Measurements from ENCODE around the gene DNAJB2.

DNAJB2 gene

DNA sequence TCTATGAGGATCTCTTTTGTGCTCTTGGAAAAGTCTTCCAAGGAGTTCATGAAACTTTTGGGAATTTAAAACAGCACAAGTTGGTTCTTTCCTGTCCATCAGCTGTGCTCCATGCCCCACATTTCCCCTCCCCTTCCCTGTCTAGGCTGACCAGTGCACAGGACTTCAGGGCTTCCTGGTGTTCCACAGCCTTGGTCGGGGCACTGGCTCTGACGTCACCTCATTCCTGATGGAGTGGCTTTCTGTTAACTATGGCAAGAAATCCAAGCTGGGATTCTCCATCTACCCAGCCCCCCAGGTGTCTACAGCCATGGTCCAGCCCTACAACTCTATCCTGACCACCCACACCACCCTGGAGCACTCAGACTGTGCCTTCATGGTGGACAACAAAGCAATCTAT, 8.1 kb upstream of the DNAJB2 start:
- DNase-seq (ENCODE audit: low read depth, low spot score) = no peak
- H3K4me3 ChIP-seq (ENCODE audit: low read depth, low read length) = no peak overlapping the region
- in situ Hi-C loops (cut with HindIII; ENCODE audit: low sequenced_read_pairs) = no loop called here
- TF ChIP-seq, protein P1, sequence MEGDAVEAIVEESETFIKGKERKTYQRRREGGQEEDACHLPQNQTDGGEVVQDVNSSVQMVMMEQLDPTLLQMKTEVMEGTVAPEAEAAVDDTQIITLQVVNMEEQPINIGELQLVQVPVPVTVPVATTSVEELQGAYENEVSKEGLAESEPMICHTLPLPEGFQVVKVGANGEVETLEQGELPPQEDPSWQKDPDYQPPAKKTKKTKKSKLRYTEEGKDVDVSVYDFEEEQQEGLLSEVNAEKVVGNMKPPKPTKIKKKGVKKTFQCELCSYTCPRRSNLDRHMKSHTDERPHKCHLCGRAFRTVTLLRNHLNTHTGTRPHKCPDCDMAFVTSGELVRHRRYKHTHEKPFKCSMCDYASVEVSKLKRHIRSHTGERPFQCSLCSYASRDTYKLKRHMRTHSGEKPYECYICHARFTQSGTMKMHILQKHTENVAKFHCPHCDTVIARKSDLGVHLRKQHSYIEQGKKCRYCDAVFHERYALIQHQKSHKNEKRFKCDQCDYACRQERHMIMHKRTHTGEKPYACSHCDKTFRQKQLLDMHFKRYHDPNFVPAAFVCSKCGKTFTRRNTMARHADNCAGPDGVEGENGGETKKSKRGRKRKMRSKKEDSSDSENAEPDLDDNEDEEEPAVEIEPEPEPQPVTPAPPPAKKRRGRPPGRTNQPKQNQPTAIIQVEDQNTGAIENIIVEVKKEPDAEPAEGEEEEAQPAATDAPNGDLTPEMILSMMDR (IDR thresholded peaks at IDR 0.05; ENCODE audit: low read depth, low read length) = no peak

DNA sequence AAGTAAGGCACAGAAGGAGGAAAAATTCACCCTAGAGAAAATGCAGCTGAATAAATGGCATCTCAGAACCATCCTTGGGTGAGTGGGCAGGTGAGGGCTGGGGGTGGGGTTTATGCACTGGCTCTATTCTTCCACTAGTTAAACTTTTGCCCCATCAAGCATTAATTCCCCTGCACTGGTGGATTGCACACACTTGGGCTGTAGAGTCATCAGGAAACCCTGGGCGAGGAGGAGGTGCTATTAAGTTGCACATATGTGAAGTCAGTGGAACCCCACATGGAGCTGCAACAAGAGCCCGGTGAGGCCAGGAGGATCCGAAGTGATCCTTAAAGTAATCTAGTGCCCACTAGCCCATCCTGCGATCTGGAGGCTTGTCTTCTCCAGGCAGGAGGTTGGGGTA, 6.8 kb upstream of the DNAJB2 start:
- DNase-seq (ENCODE audit: low read depth, low spot score) = no peak
- TF ChIP-seq, protein P1 (IDR thresholded peaks at IDR 0.05; ENCODE audit: low read depth, low read length) = no peak
- in situ Hi-C loops (cut with HindIII; ENCODE audit: low sequenced_read_pairs) = no loop called here

DNA sequence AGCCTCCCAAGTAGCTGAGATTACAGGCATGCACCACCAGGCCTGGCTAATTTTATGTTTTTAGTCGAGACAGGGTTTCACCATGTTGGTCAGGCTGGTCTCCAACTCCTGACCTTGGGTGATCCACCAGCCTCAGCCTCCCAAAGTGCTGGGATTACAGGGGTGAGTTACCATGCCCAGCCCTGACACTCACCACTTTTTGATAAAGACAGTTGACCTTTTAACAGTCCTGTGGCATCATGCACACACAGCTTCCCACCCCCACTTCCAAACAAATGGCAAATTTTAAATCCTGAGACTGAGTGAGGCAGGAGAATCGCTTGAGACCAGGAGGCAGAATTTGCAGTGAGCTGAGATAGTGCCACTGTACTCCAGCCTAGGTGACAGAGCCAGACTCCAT, 6.2 kb upstream of the DNAJB2 start:
- in situ Hi-C loops (cut with HindIII; ENCODE audit: low sequenced_read_pairs) = no loop called here
- DNase-seq (ENCODE audit: low read depth, low spot score) = no peak
- TF ChIP-seq, protein P1 (IDR thresholded peaks at IDR 0.05; ENCODE audit: low read depth, low read length) = no peak
- no peak overlapping the region for H3K4me3 ChIP-seq (ENCODE audit: low read depth, low read length)

More for the DNA sequence above, 6.8 kb upstream of the DNAJB2 start:
- H3K4me3 ChIP-seq (ENCODE audit: low read depth, low read length) = no peak overlapping the region

DNA sequence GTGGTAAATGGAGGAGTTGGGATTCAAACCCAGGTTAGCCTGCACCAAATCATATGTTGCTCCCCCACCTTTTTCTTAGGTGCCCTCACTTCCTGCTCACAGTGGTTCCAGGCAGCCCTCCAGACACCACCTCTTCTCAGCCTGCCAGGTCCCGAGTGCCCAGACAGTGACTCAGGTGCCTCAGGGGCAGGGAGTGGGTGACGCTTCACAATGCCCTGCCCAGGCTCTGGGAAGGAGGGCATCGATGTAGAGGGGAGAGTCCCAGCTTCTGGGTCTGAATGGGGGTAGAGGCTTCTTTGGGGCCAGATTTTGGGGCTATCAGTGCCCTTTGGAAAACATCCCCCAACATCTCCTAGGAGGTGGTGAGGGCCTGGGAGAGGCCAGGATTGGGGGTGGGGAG, 5.2 kb upstream of the DNAJB2 start:
- TF ChIP-seq, protein P1 (IDR thresholded peaks at IDR 0.05; ENCODE audit: low read depth, low read length) = no peak
- DNase-seq (ENCODE audit: low read depth, low spot score) = no peak
- in situ Hi-C loops (cut with HindIII; ENCODE audit: low sequenced_read_pairs) = no loop called here
- no peak overlapping the region for H3K4me3 ChIP-seq (ENCODE audit: low read depth, low read length)

- DNase-seq (ENCODE audit: low read depth, low spot score) = peak; percentile 70
- in situ Hi-C loops (cut with HindIII; ENCODE audit: low sequenced_read_pairs) = no loop called here
- no peak overlapping the region for H3K4me3 ChIP-seq (ENCODE audit: low read depth, low read length)
- TF ChIP-seq, protein P1 (IDR thresholded peaks at IDR 0.05; ENCODE audit: low read depth, low read length) = no peak
These were observed 4.7 kb upstream of the DNAJB2 start for GRCh38 chr2:219274361-219274921.

GRCh38 chr2:219277703-219278654, 1.2 kb upstream of the DNAJB2 start:
- TF ChIP-seq, protein P1 (IDR thresholded peaks at IDR 0.05; ENCODE audit: low read depth, low read length) = peak; percentile 99
- no peak overlapping the region for H3K4me3 ChIP-seq (ENCODE audit: low read depth, low read length)

More at GRCh38 chr2:219277703-219278654, 1.2 kb upstream of the DNAJB2 start:
- in situ Hi-C loops (cut with HindIII; ENCODE audit: low sequenced_read_pairs) = no loop called here
- DNase-seq (ENCODE audit: low read depth, low spot score) = peak; percentile 76
